SIG-M5 treated with dmso at 0.1 percent for 504 hours (cell line): Measurements from ENCODE around the gene ZC3H14.
"Not testable (repeated sequence)": the region's sequence is repeated elsewhere in the genome, so short reads cannot be mapped to it uniquely, and the experiment has no call there.

Experiments
- DNase-seq: peaks from one replicate; lab custom pipeline; 2025; ENCODE audit not compliant: unreplicated experiment; lab: John Stamatoyannopoulos, UW

The ZC3H14 gene

DNA sequence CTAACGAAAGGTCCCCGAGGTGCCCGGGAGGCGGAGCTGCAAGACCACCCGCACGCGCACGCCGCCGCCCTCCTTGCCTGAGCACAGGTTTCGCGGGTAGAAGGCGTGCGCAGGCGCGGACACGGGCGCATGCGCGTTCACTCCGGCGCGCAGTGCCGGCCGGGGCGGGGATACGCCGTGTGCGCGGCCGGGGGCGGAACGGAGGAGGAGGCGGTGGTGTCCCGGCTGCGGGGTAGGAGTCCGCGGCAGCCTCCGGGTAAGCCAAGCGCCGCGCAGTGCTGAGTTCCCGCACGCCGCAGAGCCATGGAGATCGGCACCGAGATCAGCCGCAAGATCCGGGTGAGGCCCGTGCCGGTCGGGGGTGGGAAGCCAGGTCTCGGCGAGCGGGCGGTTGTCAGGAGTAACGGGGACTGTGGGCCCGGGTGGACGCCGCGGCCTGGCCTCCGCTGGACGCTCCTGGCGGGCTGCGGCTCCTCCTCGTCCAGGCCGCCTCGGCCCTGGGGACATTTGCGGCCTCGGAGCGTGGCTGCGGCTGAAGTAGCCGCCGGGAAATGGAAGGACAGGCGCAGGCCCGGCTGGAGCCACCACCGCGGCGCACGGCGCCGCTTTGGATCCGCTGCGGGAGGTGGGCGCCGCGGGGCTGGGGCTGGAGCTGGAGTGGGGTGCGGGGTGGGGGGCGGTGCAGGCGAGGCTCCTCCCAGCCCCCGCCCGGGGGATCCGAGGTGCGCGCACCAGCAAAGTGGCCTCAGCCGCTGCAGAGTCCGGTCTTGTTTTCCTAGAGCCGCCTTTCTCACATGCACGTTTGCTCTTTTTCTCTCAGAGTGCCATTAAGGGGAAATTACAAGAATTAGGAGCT lies at the start of gene ZC3H14:
ZC3H14 (plus strand) TSS at position 207 of the 856 bp plus-strand sequence; CDS start at position 304, 97 bp downstream.
- DNase-seq: peak; percentile 74

- DNase-seq: no peak
These were observed 47.2 kb upstream of the ZC3H14 start for GRCh38 chr14:88515499-88516221.

DNA sequence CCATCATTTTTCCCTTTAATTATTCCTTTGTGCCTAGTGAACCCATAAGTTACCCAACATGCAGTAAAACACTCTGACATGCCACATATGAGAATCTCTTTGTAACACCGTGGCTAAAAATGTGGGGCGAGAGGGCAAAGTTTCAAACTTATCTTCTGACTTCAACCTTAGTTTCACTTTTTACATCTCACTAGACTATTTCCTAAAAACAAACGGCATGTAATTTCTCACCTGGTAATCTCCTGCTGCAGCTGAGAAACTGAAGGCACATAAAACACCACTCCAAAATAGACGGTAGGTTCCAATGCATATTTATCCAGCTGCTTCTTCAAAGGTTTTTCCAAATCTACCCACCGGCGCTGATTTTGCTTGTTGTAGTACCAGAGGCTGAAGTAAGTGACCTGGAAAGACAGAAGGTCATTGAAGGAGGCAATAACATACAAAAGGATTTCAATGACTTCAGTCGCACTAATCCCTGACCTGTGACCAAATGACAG lies 45.9 kb upstream of the ZC3H14 start:
- DNase-seq: no peak

- DNase-seq: no peak
These were observed 44.0 kb upstream of the ZC3H14 start for GRCh38 chr14:88518592-88519512.

DNA sequence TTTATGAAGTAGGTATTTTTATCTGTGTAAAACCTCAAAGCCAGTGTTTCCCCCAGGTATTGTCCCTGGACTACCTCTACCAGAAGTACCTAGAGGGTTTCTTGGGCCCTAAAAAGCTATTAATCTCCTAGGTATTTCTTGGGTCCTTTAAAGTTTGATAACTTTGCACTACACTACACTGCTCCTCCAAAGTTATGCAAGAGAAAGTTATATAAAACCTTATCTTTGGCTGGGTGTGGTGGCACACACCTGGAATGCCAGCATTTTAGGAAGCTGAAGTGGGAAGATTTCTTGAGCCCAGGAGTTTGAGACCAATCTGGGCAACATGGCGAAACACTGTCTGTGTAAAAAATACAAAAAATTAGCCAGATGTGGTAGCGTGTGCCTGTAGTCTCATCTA lies 42.9 kb upstream of the ZC3H14 start:
- DNase-seq: no peak

DNA sequence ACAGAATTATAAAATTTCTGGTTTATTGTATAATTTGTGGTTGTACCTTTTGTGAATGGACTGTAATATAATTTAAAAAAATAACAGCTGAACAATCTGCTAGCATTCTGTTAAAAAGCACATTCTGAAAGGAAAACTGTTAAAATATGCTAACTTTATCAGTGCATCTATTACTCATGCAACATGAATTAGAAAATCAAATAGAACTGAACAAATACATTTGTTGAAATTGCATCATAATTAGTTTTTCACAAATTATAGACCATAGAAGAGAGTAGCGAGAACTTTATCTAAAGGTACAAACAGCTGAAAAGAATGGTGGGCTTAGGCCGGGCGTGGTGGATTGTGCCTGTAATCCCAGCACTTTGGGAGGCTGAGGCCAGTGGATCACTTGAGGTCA lies 41.0 kb upstream of the ZC3H14 start:
- DNase-seq: peak; percentile 5

- no peak for DNase-seq
These were observed 40.4 kb upstream of the ZC3H14 start for GRCh38 chr14:88522393-88522792.

DNA sequence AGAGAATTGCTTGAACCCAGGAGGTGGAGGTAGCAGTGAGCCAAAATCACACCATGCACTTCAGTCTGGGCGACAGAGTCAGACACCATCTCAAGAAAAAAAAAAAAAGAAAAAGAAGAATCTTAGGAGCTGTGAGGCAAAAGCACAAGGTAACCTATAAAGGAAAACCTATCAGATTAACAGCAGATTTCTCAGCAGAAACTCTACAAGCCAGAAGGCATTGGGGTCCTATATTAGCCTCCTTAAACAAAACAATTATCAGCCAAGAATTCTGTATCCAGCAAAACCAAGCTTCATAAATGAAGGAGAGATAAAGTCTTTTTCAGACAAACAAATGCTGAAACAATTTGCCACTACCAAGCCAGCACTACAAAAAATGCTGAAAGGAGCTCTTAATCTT lies 32.9 kb upstream of the ZC3H14 start:
- DNase-seq: not testable (repeated sequence)

DNA sequence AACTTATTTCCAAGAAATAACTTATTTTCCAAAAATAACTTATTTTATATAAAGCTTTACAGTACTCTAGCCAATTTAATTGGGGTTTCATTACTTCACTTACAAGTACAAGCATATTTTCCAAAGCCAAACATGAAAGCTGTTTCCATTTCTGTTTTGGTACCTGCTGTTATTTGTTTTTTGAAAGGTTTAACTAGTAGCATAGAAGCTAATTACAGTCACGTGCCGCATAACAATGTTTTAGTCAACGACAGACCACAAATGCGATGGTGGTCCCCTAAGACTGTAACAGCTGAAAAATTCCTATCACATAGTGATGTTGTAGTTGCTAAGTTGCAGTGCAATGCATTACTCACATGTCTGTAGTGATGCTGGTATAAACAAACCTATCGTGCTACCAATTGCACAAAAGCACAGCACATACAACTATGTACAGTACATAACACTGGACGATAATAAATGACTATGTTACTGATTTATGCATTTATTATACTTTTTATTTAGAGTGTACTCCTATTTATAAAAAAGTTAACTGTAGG lies 29.7 kb upstream of the ZC3H14 start:
- DNase-seq: no peak

- peak; percentile 66 for DNase-seq
These were observed 27.7 kb upstream of the ZC3H14 start for GRCh38 chr14:88535149-88535548.

GRCh38 chr14:88535813-88536212 lies 27.0 kb upstream of the ZC3H14 start:
- no peak for DNase-seq

GRCh38 chr14:88541324-88541723 lies 21.5 kb upstream of the ZC3H14 start:
- DNase-seq: no peak

- DNase-seq: no peak
These were observed 19.7 kb upstream of the ZC3H14 start for GRCh38 chr14:88542857-88543795.

GRCh38 chr14:88545256-88545655 lies 17.6 kb upstream of the ZC3H14 start:
- DNase-seq: no peak

GRCh38 chr14:88546621-88547385 lies 16.0 kb upstream of the ZC3H14 start:
- DNase-seq: no peak

DNA sequence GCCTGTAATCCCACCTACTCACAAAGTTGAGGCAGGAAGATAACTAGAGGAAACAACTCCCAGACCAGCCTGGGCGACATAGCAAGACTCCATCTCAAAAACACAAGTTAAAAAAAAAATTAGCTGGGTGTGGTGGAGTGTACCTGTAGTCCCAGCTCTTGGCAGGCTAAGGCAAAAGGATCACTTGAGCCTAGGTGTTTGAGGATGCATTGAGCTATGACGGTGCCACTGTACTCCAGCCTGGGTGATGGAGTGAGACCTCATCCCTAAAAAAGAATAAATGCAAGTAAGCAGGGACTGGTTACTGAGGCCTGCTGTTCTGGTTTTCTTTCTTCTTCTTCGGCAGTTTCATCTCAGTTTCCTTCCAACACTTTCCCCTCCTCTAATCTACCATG lies 15.5 kb upstream of the ZC3H14 start:
- DNase-seq: no peak

GRCh38 chr14:88550078-88550477 lies 12.8 kb upstream of the ZC3H14 start:
- no peak for DNase-seq

- no peak for DNase-seq
These were observed 11.6 kb upstream of the ZC3H14 start for GRCh38 chr14:88551094-88551870.
